C4-2B (cell line): ENCODE results near the gene GOLGA7B.

Source experiments
- CTCF ChIP-seq: fragments of 450-650 bp; conservative IDR thresholded peaks from 2 replicates; pipeline ENCODE4 v1.5.1; 2017; ENCODE audit warnings: mild to moderate bottlenecking
- ZFX ChIP-seq: fragments of 450-650 bp; IDR thresholded peaks from 2 replicates; pipeline ENCODE4 v1.6.1; 2017

- TF ChIP-seq CTCF (no peak), ZFX (no peak)
Observed at GRCh38 chr10:97875391-97875790, 25.7 kb downstream of the GOLGA7B start.
